G401 (cell line): ENCODE results near the gene GDF11. TPM values are rescaled to one million over a fixed set of nuclear protein-coding genes. Genes with fewer than 3 reads are reported as not detected.
A peak's percentile ranks its signal among the peaks of the same experiment; 100 is the strongest.

ENCODE experiments used
- DNase-seq: peaks from one replicate; pipeline ENCODE4 v3.0.0-alpha.2; 2015; ENCODE audit warnings: low spot score
- in situ Hi-C: cut with HindIII; loops from 2 replicates; pipeline ENCODE4 v1.10.0; 2016; ENCODE audit warnings: low sequenced_read_pairs, mixed read lengths
- total RNA-seq: library from RNA; depleted of rRNA; stranded (reverse); fragments of >200 nt; shearing (Covaris generic); gene quantifications from 2 replicates; pipeline ENCODE4 v1.2.3, GENCODE V29; 2014; rRNA removed

GDF11 gene
- 16.2 and 29.2 TPM in 2 replicates for total RNA-seq

DNA sequence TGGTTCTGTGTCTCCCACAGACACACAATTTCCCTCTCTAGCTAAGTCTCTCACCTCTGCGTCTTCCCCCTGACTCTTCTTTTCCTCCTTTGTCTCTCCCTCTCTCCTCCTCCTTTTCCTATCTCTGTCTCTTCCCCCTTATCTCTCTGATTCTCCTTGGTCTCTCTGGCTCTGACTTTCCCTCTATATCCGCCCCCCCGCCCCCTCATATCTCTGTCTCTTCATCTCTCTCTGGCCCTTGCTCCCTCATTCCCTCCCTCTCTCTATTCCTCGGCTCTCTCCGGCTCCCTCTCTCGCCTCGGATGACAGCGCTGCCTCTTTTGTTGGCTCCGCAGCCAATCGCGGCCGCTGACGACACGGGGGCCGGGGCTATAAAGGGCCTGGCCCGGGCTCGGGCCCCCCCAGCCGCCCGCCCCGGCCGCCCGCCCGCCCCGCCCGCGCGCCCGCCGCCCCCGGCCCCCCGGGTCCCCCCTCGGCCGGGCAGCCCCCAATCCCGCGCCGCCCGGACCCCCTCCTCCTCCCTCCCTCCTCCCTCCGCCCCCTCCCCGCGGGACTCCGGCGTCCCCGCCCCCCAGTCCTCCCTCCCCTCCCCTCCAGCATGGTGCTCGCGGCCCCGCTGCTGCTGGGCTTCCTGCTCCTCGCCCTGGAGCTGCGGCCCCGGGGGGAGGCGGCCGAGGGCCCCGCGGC, at the start of gene GDF11:
Gene GDF11, plus strand, starts transcription at position 404 of the 687 bp plus-strand sequence. Its CDS starts 195 bp downstream, at position 599.
- in situ Hi-C loops: no loop called here
- DNase-seq: peak; percentile 87

DNA sequence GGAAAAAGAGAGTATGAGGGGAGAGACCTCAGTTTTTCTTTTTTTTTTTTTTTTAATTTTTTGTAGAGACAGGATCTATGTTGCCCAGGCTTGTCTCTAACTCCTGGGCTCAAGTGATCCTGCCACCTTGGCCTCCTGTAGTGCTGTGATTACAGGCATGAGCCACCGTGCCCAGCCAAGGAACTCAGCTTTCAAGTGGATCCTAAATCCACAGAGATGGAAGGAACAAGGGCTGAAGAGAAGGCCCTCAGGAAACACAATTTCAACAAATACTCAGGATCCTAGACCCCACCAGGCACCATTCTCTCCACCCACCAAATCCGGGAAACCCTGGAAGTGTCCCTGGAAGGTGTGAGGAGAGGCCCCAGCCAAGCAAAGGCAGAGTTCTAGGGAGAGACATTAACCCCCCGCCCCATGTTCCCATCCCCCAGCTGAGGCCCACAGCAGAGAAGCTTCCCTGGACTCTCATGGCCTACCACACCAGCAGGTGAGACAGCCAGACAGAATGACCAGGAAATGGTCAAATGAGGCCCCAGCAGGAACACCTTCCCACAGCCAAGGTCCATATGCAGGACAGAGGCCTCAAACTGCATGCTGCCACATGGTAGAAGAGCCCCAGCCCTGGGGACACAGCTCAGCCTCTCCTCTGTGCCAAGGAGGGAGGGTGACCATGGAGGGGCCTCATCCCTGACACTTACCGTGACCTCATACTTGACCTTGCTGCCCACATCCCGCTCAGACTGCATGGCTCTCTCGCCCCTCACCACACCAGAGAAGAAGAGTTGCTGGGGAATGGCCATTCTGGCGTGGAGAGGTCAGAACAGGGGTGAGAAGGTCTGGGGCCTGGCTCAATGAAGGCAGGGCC, 49.4 kb upstream of the GDF11 start:
- DNase-seq: no peak
- in situ Hi-C loops: no loop called here

DNA sequence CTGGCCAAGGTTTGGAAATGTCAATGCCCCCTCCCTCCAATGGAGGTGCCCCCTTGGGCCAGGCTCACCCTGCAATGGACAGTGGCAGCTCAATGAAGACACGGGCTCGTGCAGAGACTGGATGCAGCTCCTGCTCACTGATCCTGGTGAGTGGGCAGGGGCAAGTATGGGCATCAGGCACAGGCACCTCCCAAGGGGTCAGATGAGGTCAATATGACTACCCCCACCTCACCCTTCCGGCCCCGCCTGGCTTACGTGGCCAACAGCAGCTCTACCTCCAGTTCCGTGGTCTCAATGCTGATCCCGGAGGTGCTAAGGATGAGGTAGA, 48.8 kb upstream of the GDF11 start:
- no peak for DNase-seq
- in situ Hi-C loops: no loop called here

DNA sequence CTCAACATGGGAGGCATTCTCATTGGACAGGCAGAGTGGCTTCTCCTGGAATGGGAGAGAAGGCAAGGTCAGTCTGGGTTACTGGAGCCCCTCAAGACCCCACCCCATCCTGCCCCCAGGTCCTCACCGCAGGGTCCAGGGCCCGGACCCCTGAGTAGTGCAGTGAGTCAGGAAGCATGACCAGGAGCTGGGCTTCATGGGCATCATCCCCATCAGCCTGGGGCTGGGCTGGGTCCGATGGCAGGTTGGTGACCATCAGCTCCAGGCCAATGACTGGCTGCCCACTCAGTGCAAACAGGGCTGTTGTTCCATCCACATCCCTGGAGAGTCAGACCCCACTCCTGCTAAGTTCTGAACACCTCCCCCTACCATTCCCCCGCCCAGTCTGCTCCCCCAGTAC, 48.3 kb upstream of the GDF11 start:
- in situ Hi-C loops: no loop called here
- no peak for DNase-seq

DNA sequence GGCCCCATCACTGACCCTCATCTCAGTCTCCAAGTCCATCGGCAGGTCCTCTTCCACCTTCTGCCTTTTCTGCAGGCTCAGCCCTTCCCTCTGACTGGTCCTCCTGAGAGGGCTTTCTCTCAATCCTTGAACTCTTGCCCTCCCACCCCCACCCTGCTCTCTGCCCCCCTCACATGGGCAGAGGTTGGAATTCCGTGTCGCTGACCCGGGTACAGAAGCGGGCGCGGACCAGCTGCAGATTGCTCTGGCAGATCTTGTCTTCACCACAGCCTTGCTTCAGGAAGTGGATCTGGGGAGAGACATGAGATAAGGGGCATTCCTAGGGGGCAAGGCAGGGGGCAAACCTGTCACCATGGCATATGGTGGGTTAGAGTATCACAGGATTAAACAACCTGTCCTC, 47.6 kb upstream of the GDF11 start:
- in situ Hi-C loops: no loop called here
- DNase-seq: no peak

DNA sequence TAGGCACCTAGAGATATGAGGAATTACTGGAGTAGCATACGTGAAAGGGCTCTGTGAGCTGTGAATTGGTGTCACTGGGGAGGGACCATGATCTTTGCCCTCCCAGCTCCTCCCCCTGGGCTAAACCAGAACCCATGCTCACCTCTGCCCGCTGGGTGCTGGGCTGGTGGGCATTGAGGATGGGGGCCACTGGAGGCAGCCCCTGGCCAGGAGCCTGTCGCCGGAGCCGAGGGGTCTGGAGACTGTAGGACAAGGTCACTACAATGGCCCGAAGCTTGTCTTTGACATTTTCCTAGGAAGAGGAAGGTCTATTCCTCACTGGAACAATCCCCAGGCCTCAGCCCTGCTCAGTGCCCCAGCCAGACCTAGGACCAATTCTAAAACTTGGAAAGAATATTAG, 46.8 kb upstream of the GDF11 start:
- in situ Hi-C loops: no loop called here

DNA sequence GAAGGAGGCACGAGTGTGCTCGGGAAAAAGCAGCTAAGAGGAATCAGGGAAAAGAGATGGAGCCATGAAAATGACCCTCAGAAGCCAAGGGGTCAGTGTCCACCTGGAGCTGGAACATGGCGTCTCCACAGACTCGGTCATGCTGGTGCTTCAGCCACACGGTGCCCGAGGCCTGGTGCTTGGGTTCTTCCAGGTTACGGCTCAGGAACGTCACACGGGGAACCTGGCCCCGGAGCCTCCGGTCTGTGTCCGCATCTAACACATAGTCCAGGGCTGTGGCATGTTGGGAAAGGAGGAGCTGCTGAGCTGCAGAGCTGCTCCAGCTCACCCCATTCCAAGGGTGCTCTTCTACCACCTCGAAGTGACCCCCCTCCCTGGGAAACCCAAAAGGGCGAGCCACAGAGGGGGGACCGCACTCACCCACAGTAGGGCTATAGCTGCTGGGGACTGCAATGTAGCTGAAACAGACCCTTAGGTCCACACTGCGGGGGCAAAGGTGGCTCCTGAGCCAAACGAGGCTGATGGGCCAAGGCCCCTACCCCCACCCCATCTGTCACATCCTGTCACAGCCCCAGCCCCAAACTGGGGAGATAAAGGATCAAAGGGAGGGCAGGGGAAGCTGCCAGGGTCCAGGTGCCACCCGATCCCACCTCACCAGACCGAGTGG, 46.0 kb upstream of the GDF11 start:
- in situ Hi-C loops: no loop called here
- no peak for DNase-seq

More for the DNA sequence above, 46.8 kb upstream of the GDF11 start:
- no peak for DNase-seq

DNA sequence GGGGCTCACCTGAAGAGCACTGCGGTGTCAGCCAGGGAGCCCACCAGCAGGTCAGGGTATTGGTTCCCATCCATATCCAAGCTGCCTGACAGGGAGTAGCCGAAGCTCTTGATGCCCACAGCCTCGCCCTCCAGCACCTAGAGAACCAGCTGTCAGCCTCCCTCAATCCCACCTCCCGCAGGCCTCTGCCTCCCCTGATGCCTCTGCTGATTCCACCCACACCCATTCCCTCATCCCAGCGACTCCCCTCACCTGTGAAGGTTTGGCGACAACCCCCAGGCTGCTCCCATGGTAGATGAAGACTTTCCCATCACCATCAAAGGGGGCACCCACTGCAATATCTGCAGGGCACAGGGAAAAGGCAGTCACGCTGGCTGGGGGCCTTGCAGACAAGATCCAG, 45.2 kb upstream of the GDF11 start:
- no peak for DNase-seq
- in situ Hi-C loops: no loop called here

DNA sequence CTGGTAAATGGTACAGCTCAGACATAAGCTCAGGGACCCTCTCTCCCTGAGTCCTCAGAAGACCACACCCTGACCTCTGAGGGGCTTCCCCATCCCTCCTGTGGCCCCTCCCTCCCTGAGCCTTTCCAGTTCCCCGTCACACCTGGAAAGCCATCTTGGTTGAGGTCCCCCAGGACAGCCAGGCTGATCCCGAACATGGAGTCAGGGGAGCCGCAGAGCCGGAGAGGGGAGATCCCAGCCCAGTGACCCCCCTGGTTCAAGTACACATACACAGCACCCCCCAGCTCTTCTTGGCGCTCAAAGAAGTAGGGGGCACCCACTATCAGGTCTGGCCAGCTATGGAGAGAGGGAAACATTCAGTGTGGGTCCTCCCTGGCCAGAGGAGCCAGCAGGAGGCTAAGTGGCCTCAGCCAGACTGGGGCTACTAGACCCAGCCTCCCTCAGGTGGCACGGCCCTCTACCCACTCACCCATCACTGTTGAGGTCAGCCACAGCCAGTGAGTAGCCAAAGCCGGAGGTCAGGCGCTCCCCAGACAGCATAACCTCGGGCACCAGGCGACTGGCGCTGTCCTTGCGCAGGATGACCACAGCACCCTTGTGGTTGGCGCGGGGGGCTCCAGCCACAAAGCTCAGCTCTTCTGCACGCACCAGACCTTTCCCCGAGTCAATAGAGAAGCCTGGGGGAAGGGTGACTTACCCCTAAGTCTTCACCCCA, 44.5 kb upstream of the GDF11 start:
- in situ Hi-C loops: no loop called here
- no peak for DNase-seq

DNA sequence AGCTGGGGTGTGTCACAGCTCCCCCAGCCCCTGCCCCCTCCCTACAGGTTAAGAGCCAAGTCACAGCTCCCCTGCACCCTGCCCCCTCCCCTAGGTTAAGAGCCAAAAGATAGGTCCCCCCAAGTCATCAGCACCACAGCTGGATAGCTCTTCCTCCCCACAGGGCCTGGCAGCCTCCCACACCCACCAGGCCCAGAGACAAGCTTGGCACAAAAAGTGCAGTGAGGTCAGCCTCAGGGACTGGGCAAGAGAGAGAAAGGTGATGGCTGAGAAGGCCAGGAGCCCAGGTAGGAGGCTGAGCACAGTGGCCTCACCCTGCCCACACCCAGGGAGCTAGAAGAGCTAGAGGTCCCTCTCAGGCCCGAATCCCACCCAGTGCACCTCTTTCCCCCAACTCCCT, 44.0 kb upstream of the GDF11 start:
- in situ Hi-C loops: no loop called here
- no peak for DNase-seq

DNA sequence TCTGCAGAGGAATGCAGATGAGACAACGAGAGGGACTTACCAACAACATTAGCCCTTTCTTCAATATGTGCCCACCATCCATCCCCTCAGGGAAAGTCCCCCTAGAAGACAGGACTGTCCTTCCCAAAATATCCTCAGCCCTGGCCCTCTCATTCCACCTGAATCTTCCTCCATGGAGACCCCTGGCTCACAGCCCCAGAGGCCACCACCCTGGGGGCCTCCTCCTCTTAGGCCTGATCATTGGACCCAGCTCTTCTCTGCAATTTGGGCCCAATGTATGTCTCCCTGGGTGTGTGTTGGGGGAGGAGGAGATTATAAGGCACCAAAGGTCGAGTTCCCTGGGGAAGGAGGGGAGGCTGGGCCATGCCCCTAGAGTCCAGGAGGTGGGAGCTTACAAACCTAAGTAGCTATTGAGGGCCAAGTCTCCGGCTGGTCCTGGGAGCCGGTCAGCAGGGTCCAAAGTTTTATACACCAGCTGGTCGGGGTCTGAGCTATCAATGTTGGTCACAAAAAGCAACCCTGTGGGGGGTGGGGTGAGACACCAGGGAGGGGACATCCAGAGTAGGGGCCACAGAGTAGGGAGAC, 43.4 kb upstream of the GDF11 start:
- DNase-seq: no peak
- in situ Hi-C loops: no loop called here

DNA sequence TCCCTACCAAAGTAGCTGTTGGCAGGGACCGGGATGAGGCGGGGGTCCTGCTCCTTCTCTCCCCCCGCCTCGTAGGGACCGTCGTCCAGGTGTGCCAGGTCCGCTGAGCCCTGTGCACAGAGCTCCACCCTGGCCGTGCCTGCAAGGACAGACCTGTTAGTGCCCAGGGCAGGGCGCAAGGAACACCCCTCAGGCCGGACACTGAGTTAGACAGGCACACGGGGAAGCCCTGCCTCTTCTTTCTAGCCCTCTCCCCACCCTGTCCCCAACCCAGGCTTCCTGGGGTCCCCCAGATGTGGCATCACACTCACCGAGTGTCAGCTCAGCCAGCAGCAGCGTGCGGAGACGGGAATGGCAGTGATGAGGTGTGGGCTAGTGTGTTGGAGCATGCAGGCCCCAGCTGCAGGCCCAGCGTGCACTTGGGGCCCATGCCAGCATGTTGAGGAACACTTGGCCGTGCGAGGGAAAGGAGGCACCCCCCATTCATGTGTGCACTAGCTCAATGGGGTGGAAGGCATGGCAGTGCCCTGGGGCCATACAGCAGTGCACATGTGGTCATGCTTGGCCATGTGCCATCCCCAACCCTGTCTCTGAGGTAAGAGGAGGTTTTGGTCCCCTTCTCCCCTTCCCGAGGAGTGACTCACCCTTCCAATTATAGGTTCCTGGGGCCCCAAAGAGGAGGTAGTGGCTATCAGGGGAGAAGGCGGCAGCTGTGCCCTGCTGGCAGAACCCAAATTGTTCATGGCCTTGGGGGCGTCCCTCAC, 42.5 kb upstream of the GDF11 start:
- in situ Hi-C loops: no loop called here

DNA sequence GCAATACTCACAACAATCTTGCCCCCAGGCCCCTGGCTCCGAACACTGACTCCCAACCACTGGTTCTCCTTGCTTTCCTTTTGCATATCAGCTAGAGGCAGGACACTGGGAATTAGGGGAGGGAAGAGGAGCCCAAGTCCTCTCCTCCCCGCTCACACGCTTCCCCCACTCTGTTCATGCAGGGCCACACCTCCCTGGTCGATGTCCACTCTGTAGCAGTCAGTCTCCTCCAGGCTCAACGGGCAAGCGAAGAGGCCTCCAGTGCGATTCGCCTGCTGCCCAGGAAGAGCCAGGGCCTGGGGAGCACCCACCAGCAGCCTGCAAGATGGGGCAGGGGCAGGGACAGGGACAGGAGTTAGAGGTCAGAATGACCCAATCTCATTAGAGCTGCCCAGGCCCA, 40.1 kb upstream of the GDF11 start:
- no peak for DNase-seq
- in situ Hi-C loops: no loop called here

More for the DNA sequence above, 42.5 kb upstream of the GDF11 start:
- no peak for DNase-seq

DNA sequence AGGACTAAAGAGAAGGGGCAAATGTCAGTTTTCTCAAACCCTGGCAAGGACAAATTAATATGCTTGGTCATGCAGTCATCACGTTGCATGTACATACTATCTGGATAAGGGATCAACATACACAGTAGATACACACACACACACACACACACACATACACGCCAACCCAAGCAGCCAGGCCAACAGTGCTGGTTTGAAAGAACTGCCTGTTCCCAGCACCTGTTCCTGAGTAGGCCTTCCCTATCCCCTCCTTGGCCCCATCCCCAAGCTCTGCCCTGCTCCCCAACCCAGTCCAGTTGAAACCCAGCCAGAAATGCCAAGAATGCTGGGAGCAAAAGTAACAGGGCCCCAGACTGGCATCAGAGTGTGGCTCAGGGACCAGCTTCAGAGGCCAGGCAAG, 39.6 kb upstream of the GDF11 start:
- DNase-seq: peak; percentile 69
- in situ Hi-C loops: no loop called here

DNA sequence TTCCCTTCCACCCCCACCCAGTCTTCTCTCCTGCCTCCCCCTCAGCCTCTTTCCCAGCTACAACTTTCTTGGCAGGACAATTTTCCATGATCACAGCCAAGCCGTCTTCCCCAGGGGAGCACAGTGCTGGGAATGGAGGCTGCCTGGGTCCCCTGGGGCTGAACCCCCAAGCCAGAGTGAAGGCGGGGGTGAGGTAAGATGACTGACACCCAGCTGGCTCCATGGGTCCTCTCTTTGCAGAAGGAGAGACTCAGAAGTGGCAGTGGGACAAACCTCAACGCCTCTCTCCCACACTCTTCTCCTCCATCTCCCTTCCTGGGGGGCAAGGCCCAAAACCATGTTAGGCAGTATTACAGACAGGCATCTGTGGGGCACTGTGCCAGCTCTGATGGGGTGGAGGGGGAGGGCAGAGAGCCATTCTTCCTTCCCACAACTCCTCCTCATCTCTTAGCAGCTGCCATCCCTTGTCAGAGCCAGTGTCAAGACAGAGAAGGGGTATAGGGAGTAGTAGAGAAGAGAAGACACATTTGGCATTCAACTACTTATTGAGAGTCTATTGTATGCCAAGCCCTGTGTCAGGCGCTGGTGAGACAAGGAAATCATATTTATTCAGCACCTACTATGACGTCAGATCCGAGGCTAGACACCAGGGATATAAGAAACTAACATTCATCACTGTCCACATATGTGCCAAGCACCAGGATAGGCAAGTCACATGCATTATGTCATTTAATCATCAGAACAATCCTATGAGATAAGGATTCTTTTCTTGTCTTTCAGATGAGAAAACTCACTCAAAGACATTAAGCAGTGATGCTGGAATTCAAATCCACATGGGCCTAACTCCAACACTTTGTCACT, 38.8 kb upstream of the GDF11 start:
- no peak for DNase-seq
- in situ Hi-C loops: no loop called here

DNA sequence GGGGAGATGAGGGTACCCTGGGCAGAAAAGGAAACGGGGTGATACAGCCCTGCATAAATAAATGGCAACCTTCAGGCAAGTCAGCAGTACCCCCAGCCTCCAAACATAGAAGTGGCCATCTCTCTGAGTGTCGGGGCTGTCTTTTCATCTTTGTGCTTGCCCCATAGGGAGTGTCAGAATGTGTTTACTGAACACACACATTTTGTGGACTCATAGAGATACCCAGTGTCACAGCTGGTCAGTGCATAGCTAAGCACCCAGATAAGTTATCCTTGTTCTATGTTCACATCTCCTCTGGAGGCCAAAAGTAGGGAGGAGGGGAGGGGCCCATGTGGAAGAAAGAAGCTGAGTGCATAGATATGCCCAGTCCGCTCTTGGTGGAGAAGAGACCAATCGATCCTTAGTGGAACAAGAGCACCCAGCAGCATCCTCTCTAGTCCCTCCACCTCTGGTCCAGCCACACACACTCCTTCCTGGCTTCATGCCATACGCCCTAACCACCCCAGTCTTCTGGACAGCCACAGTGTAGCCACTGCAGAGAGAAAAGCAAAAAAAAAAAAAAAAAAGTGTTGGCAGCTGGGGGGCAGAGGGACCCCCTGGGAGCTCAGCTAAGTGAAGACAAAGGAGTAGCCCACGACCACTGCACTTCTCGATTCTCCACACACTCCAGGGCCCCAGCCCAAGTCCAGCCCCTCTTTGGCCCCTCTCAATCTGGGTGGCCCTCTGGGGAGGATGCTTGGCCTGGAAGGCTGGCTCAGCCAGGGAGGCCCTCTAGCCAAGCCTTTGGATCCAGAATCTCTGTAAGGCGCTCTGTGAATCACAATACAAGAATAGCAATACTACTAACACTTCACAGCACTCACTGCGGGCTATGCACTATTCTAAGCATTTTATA, 37.9 kb upstream of the GDF11 start:
- in situ Hi-C loops: no loop called here

More for the DNA sequence above, 37.9 kb upstream of the GDF11 start:
- no peak for DNase-seq
